Measurements from ENCODE around the gene IGF2R. TPM values are rescaled to one million over a fixed set of nuclear protein-coding genes. Genes with fewer than 3 reads are reported as not detected.
"Not testable (repeated sequence)": the region's sequence is repeated elsewhere in the genome, so short reads cannot be mapped to it uniquely, and the experiment has no call there.

The IGF2R gene
- total and polyA plus RNA-seq, 8 donors: 11.0 to 54.0 (median 34.7) TPM

GRCh38 chr6:160000280-160000704, 31.4 kb downstream of the IGF2R start:
- intact Hi-C loops (cut with DNase I): no loop called here

GRCh38 chr6:160000893-160001427, 32.1 kb downstream of the IGF2R start:
- H3K36me3 ChIP-seq; intact Hi-C loops (cut with DNase I); ATAC-seq; H3K4me1 ChIP-seq; H3K4me3 ChIP-seq; DNase-seq; FAIRE-seq; H3K27ac ChIP-seq; H3K27me3 ChIP-seq; H3K9me3 ChIP-seq: not testable (repeated sequence)
- 87 to 96% methylated on average over 9 of the region's 9 CpGs for WGBS, 2 donors

More at GRCh38 chr6:160000280-160000704, 31.4 kb downstream of the IGF2R start:
- no peaks in the 10 kb centered on the region for H3K36me3 ChIP-seq
- no peak for DNase-seq
- no peak for ATAC-seq
- H3K27me3 ChIP-seq: no peaks in the 10 kb centered on the region
- no peak overlapping the region for H3K4me3 ChIP-seq
- H3K27ac ChIP-seq: no peak overlapping the region
- H3K4me1 ChIP-seq: no peaks in the 10 kb centered on the region
- H3K9me3 ChIP-seq: no peaks in the 10 kb centered on the region
- TF ChIP-seq CTCF (IDR thresholded peaks at IDR 0.05): no peak
- WGBS, 2 donors: 94 to 95% methylated on average over 8 of the region's 8 CpGs
- no peak for FAIRE-seq

- Histone ChIP-seq H3K27me3 (no peaks in the 10 kb centered on the region), H3K4me1 (peaks cover 0 to 10% (median 8%) of the 10 kb centered on the region in 3 donors), H3K27ac (no peak overlapping the region), H3K36me3 (no peaks in the 10 kb centered on the region), H3K4me3 (no peak overlapping the region), H3K9me3 (no peaks in the 10 kb centered on the region)
- TF ChIP-seq CTCF (IDR thresholded peaks at IDR 0.05): no peak
- 49 to 58% methylated on average over 2 of the region's 2 CpGs for WGBS, 2 donors
- DNase-seq: no peak
- no peak for ATAC-seq
- no peak for FAIRE-seq
- intact Hi-C loops (cut with DNase I): no loop called here
Observed at GRCh38 chr6:160002882-160003281, 34.0 kb downstream of the IGF2R start.

GRCh38 chr6:160004018-160004417, 35.1 kb downstream of the IGF2R start:
- TF ChIP-seq CTCF (IDR thresholded peaks at IDR 0.05): no peak
- Histone ChIP-seq H3K36me3 (no peaks in the 10 kb centered on the region), H3K27ac (no peak overlapping the region), H3K4me1 (peaks cover 0 to 10% (median 8%) of the 10 kb centered on the region in 3 donors), H3K27me3 (no peaks in the 10 kb centered on the region), H3K4me3 (no peak overlapping the region), H3K9me3 (no peaks in the 10 kb centered on the region)
- DNase-seq: no peak
- ATAC-seq: no peak
- intact Hi-C loops (cut with DNase I): no loop called here
- FAIRE-seq: no peak
- 94 to 95% methylated on average over 8 of the region's 8 CpGs for WGBS, 2 donors

- DNase-seq (no peak), FAIRE-seq (no peak), ATAC-seq (no peak)
- Histone ChIP-seq H3K27me3 (no peaks in the 10 kb centered on the region), H3K4me1 (peaks cover 0 to 10% (median 8%) of the 10 kb centered on the region in 3 donors), H3K36me3 (no peaks in the 10 kb centered on the region), H3K9me3 (no peaks in the 10 kb centered on the region), H3K4me3 (no peak overlapping the region), H3K27ac (no peak overlapping the region)
- TF ChIP-seq CTCF (IDR thresholded peaks at IDR 0.05): no peak
- intact Hi-C loops (cut with DNase I): no loop called here
- 97% methylated on average over 21 of the region's 21 CpGs for WGBS, 2 donors
Observed at GRCh38 chr6:160004419-160005175, 35.7 kb downstream of the IGF2R start.
